ENCODE measurements around the gene PPP2R2C. TPM values are rescaled to one million over a fixed set of nuclear protein-coding genes. Genes with fewer than 3 reads are reported as not detected.

Gene PPP2R2C
- total RNA-seq, 1 experiment from 2014 or later, result 8.1 TPM

- no peak overlapping the region for H3K27ac Mint-ChIP-seq
- Histone ChIP-seq H2BK12ac (ENCODE audit: insufficient read length, low read depth, low read length) (no peak overlapping the region), H3K79me2 (ENCODE audit: insufficient read depth, low read length) (no peaks in the 10 kb centered on the region), H3K14ac (ENCODE audit: insufficient read depth, low read length) (no peak overlapping the region), H3K27ac (ENCODE audit: insufficient read length, low read depth, low read length) (no peak overlapping the region), H3K4me1 (ENCODE audit: insufficient read depth, low read length) (no peaks in the 10 kb centered on the region), H3T11ph (ENCODE audit: low read length) (no peak overlapping the region), H2BK120ac (ENCODE audit: low read depth, low read length, poor library complexity, severe bottlenecking) (no peak overlapping the region), H3K23ac (ENCODE audit: insufficient read length, low read depth, low read length) (no peak overlapping the region), H3K23me2 (ENCODE audit: insufficient read length, low read depth, low read length, poor library complexity, severe bottlenecking) (no peaks in the 10 kb centered on the region), H2AFZ (ENCODE audit: low read length) (no peak overlapping the region), H4K8ac (replicated peaks; ENCODE audit: insufficient read length, low read depth, low read length) (no peak overlapping the region), H2AK5ac (ENCODE audit: insufficient read length, low read length) (no peak overlapping the region), H4K5ac (ENCODE audit: insufficient read length, low read depth, low read length) (no peak overlapping the region), H3K4me2 (ENCODE audit: insufficient read depth, insufficient read length, low read length) (no peak overlapping the region), H2BK20ac (ENCODE audit: low read depth, low read length, poor library complexity, severe bottlenecking) (no peak overlapping the region), H4K20me1 (ENCODE audit: control insufficient read depth, insufficient read depth, insufficient read length) (no peaks in the 10 kb centered on the region), H2BK5ac (ENCODE audit: insufficient read length, low read length) (no peak overlapping the region), H3K27me3 (ENCODE audit: insufficient read depth, low read length) (peaks cover 3% of the 10 kb centered on the region; the same call in 1 of the 2 replicates), H3K79me1 (ENCODE audit: insufficient read depth, low read depth, low read length, poor library complexity, severe bottlenecking) (no peaks in the 10 kb centered on the region), H2BK15ac (ENCODE audit: low read depth, low read length) (no peak overlapping the region), H3K18ac (ENCODE audit: insufficient read length, low read depth, low read length) (no peak overlapping the region), H4K91ac (ENCODE audit: insufficient read length, low read depth, low read length) (no peak overlapping the region), H3K9ac (ENCODE audit: extremely low read depth, insufficient read length, low read length) (no peak overlapping the region), H3K9me3 (ENCODE audit: control insufficient read depth, low read depth, low read length) (no peaks in the 10 kb centered on the region), H3K56ac (ENCODE audit: insufficient read length, low read depth, low read length) (no peak overlapping the region), H3K4ac (ENCODE audit: low read depth, low read length) (no peak overlapping the region)
- no peak overlapping the region for H3K4me3 Mint-ChIP-seq
- DNase-seq, result no peak
- TF ChIP-seq CTCF (conservative IDR thresholded peaks at IDR 0.05), result no peak
- H3K27me3 Mint-ChIP-seq (ENCODE audit: low read depth), result peaks cover 49% of the 10 kb centered on the region
- H3K36me3 Mint-ChIP-seq (ENCODE audit: insufficient read depth in 1 of 3, low read depth in 3 of 3), result peaks cover 4 to 10% (median 10%) of the 10 kb centered on the region in 3 experiments; a peak in 6 of 7 replicates
- H3K9me3 Mint-ChIP-seq, result peaks cover 5 to 7% of the 10 kb centered on the region in 2 experiments; a peak in 4 of 5 replicates
- WGBS (ENCODE audit: extremely low coverage, insufficient read length, low lambda C conversion rate), result no CpG with 5 or more reads among the region's 8 CpGs
- H3K4me1 Mint-ChIP-seq, result peaks cover 7 to 10% of the 10 kb centered on the region in 2 experiments; a peak in 3 of 4 replicates
These were observed 164.5 kb downstream of the PPP2R2C start for GRCh38 chr4:6307891-6308290.

Measured in H9 (cell line).